HG02610 (cell line): ENCODE data around the gene FLYWCH1.
A peak's percentile ranks its signal among the peaks of the same experiment; 100 is the strongest.

ENCODE experiments used
- ATAC-seq: cut with Tn5 transposase; IDR thresholded peaks from one replicate; pipeline ENCODE4 v1.9.1; 2021; ENCODE audit warnings: mild to moderate bottlenecking, moderate library complexity; ENCODE audit not compliant: unreplicated experiment

Gene FLYWCH1

DNA sequence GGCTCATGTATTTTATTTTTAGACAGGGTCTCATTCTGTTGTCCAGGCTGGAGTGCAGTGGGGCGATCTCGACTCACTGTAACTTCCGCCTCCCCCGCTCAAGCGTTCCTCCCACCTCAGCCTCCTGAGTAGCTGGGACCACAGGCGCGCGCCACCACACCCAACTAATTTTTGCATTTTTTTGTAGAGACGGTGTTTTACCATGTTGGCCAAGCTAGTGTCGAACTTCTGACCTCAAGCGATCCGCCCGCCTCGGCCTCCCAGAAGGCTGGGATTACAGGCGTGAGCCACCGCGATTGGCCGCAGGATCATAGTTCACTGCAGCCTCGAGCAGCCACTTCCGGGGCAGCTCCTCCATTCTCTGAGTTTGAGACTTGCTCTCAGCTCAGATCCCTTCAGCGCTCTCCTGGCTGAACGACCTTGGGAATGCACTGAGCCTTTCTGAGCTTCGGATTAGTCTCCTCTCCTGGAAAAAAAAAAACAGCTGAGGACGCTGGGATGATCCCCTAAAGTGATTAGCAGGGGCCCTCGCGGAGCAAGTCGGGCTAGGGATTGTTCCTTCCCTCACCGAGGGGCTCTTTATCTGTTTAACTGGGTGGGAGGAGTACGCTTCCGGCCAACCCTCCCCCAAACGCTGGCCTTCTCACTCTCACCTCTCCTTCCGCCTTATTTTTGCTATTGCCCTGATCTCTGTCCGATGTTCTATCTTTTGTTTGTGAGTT lies 69.6 kb downstream of the FLYWCH1 start:
- ATAC-seq: no peak

DNA sequence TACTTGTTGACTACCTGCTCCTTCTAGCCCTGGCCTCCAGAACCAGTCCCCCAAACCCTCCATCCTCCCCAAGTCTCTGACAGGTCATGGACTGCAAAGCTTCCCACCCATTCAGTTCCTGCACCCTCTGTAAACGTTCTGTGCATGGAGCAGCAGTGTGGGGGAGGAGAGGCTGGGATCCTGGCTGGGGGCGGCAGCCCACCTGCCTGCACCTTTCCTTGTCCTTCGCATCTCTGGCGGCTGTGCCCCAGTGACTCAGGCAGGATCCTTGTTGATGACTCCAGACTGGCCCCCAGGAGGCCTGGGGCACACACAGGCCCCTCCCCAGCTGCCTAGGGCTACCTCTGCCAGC lies 70.1 kb downstream of the FLYWCH1 start:
- ATAC-seq: no peak

DNA sequence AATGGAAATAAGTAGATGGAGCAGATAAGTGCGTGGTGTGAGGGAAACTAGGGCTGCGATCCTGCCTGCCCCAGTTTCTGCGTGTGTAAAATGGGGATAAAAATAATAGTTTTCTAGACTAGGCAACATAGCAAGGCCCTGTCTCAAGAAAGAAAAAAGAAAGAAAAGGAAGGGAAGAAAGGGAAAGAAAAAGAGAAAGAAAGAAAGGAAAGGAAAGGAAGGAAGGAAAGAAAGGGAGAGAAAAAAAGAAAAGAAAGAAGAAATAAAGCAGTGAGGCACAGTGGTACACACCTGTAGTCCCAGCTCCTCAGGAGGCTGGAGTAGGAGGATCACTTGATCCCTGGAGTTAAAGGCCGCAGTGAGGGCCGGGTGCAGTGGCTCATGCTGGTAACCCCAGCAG lies 70.7 kb downstream of the FLYWCH1 start:
- no peak for ATAC-seq

DNA sequence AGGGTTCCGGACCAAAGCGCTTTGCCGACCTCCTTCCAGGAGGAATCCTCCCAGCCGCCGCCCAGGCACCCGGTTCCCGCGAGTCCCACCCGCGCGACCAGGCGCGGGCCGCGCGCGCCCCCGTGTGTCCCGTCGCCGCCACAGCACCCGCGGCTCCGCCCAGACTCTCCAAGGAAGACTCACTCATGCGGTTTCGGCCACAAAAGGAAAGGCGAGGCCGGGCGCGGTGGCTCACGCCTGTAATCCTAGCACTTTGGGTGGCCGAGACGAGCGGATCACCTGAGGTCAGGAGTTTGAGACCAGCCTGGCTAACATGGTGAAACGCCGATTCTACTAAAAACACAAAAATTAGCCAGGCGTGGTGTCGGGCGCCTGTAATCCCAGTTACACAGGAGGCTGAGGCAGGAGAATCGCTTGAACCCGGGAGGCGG lies 72.0 kb downstream of the FLYWCH1 start:
- ATAC-seq: peak; percentile 43

DNA sequence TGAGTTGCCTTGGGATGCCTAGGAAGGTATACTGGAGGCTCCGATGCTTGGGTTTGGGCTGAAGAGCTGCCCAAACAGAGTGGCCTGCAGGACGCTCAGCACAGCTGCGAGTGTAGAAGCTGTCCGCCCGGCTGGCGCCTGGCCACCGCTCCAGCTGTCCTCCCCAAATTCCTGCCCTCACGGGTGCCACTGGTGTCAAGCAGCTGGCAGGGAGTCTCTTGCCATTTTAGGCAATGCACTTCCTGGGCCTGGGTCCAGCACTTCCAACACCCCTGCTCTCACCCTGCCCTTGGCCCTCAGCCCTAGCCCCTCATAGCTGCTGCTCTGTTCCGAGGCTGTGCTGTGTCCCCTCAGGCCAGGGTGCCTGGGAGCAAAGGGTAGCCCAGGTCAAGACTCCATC lies 73.7 kb downstream of the FLYWCH1 start:
- ATAC-seq: no peak

DNA sequence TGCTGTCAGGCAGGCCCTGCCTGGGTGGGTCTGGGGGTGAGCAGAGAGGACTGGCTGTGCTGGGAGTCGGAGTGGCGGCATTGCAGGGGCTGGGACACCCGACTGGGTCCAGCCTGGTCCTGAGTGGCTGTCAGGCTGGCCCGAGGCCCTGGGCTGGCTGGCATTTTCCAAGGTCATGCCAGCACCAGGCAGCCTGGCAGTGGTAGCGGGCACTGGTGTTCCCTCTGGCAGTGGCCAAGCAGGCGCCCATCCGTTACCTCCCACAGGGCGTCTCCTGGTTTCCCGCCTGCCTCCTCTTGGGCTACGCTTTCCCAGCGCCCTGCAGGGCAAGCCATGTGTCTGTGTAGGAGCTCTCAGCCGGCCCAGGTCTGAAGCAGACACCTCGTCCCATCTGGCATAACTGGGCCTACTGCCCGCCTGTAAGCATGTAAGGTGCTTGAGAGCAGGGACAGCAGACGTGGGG lies 74.2 kb downstream of the FLYWCH1 start:
- no peak for ATAC-seq

DNA sequence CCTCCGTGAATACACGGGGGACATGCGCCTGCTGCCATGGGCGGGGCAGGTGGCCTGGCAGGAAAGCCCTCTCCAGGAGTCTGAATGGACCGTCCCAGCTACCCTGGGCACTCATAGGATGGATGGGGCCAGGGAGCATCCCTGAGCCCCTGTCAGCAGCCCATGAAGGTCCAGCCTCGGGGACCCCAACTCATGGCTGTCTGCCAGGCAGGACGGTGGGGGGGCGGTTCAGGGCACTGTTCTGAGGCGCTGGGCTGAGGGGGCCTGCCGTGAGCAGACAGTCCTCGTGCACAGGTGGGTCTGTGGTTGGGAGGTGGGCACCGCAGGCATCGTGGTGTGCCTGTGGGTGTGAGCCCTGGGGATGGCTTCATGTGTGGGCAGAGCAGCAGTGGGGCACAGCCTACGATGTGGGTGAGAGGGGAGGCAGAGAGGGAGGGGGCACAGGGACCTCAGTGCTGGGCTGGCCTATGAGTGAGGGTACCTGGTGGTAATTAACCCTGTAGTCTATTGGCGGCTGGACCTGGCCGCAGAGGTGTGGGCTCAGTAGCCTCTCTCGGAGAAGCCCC lies 75.0 kb downstream of the FLYWCH1 start:
- no peak for ATAC-seq

DNA sequence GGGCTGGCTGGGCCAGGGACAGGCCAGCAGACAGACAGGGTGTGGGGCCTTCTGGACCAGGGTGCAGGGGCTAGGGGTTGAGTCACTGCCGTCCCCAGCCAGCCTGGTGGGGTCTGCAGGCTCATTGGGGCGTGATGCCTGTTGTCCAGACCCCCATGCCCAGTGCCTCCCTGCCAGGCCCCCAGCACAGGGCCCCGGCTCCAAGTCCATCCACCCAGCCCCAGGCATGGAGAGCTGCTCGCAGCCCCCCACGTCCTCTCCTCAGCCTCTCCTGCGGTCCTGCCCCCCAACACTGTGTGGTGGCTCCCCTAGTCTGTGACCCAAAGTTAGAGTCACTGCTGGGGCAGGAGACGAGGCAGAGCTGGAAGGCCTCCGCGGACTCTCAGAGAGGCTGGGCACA lies 75.6 kb downstream of the FLYWCH1 start:
- no peak for ATAC-seq

DNA sequence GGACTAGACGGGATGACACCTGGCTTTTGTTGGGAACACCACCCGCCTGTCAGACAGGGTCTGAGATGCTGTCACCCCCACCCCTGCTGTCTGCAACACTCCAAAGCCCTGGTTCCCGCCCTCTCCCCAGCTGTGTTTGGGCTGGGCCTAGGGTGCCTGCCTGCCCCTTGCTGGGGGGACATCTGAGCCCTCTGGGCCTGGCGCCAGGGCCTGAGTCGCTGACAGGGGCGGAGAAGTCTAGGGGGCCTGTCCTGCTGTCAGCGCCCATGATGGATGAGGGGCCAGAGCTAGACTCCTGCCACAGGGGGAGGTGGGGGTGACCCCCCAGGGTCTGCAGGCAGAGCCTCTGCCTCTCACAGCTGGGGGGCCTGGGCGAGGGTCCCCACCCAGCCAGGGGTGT lies 76.1 kb downstream of the FLYWCH1 start:
- ATAC-seq: no peak

DNA sequence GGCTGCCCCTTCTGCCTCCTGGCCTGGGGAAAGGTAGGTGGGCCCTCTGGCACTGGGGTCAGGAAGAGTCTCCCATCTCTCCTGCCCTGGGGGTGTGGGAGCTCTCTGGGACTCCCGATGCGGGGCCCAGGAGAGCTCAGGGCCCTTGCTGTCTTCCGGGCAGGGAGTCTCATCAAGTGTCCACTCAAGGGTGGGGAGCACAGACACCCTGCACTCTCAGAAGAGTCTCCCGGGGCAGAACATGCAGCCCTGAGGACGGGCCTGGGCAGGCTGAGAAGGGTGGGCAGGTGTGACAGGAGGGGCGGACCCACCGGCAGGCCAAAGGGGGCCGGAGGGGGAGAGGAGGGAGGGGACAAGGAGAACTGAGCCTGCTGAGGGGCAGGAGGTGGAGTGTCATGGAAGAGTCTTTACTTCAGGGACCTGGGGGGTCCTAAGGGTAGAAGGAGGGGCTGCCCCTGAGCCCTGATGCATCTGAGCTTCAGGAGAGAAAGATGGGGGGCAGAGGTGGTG lies 76.9 kb downstream of the FLYWCH1 start:
- no peak for ATAC-seq

DNA sequence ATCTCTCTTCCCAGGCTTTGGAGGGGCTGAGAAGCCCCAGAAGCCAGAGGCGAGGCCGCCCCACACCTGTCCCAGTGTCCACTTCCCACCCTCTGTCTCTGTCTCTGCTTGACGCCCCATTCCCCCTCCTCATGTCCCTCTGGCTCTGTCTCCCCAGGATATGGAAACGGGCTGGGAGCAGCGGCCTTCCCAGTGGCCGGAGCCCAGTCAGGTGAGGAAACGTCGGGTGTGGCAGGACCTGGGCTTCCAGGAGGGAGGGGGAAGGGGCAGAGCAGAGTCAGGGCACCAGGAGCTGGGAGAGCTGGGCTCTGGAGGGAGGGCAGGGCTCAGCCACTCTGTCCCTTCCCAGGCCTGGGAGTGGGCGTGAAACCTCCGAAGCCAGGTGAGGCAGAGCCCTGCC lies 79.2 kb downstream of the FLYWCH1 start:
- no peak for ATAC-seq

DNA sequence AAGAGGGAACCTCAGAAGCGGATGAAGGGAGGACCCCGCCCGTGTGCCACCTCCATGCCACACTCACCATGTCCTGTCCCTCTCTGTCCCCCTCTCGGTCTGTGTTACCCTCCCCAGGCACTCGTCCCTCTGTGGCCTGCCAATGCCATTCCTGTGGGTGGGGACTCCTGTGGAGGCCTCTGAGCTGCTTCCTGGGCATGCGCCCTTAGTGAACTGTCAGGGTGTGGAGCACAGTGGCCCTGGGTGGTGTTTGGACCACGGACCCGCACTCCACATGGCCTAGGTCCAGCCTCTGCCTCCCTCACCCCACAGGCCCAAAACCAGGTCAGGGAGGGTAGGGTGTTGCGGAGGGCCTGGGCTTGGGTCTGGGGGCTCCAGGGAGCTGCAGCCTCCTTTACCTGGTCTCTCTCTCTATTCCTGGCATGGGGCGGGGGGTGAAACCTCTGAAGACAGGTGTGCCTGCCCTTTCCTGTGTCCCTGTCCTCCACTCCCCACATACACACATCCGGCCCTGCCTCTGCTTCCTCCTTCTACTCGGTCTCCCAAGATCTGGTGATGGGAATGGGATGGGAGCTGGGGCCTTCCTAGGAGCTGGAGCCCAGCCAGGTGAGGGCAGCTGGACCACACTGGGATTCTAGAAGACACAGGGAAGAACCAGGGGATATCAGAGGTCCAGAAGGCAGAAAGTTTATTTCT lies 80.0 kb downstream of the FLYWCH1 start:
- ATAC-seq: no peak

DNA sequence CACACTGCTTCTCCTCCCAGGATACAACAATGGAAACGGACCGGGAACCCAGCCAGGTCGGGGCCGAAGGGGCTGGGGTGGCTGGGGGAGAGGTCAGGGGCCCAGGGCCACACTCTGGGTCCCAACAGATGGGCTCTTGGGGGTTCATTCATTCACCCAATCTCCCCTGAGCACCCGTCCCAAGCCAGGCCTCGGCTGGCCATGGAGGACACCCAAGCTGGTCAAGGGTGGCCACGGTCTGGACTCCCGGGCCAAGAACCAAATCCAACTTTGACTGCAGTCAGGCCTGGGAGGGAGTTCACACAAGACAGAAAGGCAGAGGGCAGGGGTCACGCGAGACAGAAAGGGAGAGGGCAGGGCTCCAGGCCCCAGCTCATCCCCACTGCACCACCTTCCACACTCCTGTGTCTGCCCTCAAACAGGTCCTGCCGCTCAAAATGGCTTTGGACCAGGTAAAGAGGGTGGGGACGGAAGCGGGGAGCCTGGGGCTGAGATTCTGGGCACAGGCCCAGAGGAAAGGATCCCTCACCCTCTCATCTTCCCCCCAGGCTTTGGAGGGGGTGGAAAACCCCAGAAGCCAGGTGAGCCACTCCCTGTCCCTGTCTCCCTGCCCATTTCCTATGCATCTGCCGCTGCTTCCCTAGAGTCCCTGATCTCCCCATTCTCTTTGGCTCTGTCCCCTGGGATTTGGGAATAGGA lies 80.8 kb downstream of the FLYWCH1 start:
- ATAC-seq: no peak

DNA sequence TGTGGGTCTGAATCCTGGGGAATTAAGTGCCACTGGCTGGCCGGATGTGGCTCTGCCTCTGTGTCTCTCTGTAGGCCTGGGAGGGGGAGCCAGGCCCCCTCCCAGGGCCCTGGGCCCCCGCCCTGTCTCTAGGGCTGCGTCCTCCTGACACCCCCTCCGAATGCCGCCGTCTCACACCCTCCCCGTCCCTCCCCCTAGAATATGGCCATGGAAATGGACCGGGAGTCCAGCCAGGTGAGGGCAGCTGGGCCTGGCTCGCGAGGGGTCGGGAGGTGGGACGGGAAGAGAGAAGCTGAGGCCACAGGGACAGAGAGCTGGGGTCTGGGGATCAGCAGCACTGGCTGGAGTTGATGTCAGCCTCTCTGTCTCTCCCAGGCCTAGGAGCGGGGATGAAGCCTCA lies 84.6 kb downstream of the FLYWCH1 start:
- no peak for ATAC-seq

DNA sequence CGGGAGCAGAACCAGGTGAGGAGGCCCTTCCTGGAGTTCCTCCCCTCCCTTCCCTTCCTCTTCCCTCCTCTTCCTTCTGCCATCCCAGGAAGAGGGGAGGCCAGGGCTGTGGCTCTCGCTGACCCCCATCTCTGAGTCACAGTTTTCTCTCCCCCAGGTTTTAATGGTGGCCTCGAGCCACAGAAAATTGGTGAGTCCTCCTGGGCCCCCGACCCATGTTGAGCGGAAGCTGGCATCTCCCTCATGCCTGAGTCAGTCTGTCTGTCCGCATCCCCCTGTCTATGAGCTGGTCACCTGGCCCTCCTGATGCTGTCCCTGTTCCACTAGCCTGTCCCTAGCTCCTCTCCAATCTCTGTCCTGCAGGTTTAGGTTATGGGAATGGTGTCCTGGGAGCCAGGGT lies 88.2 kb downstream of the FLYWCH1 start:
- no peak for ATAC-seq

DNA sequence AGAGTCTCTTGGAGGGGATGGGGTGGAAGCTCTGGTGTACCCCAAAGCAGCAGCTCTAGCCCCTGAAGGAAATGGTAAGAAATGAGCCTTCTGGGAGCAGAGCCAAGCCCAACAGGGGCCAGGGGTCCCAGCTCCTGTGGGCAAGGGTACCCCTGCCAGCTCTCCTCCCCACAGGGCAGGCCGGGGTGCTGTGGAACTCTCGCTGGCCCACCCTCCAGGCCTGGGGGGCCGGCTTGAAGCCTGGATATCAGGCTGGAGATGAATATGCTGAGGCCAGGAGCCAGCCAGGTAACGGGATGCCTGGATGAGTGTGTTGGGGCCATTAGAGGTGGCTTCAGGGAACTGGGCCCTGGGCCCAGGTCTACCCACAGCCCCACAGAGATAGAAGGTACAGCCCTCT lies 88.8 kb downstream of the FLYWCH1 start:
- no peak for ATAC-seq
